GM19238 (cell line): Measurements from ENCODE around the gene MT1E.
"Not testable (repeated sequence)": the region's sequence is repeated elsewhere in the genome, so short reads cannot be mapped to it uniquely, and the experiment has no call there.

Experiments used
- DNase-seq: peaks from one replicate; pipeline ENCODE4 v3.0.0; 2011; ENCODE audit warnings: low spot score; ENCODE audit not compliant: insufficient read length

Gene MT1E

DNA sequence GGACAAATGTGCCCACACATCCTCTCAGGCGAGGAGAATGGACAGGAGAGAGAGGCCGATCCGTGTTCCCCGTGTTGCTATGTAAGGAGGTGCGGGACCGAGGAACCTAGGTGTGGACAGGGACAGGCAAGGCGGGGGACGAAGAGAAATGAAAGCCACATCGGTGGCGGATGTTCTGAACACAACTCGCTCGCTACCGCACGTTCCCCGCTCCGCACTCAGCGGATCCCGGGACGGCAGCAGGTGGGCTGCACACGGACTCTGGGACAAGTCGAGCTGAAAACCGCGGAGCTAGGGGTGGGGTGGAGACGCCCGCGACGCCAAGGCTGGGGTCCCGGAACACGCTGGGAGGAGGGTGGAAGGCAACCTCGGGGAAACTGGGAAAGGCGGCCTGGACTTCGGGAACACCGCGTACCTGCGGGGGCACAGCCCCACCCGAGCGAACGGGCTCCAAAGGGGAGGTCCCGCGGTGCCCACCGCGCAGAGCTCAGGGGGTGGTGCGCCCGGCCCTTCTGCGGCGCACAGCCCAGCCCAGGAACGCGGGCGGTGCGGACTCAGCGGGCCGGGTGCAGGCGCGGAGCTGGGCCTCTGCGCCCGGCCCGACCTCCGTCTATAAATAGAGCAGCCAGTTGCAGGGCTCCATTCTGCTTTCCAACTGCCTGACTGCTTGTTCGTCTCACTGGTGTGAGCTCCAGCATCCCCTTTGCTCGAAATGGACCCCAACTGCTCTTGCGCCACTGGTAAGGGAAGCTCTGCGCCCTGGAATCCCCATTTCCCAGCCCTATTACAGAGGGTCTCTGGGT, at the start of gene MT1E:
Gene MT1E, plus strand, starts transcription at position 642 of the 803 bp plus-strand sequence. Its CDS starts 71 bp downstream, at position 713.
- DNase-seq, result no peak

- peak; percentile 61 for DNase-seq
Measured at GRCh38 chr16:56576585-56577299, 48.8 kb upstream of the MT1E start.

DNA sequence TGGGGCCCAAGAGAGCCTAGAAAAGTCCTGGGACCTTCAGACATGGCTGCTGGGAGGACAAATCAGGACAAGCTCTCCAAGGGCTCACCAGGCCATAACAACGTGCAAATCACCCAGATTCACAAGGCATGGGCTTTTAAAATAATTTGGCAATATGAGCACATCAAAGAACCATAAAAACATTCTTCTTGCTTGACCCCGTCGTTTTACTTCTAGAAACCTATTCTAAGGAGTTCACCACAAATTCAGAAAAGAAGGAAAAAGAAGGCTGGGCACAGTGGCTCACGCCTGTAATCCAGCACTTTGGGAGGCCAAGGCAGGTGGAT, 48.3 kb upstream of the MT1E start:
- DNase-seq, result no peak

DNA sequence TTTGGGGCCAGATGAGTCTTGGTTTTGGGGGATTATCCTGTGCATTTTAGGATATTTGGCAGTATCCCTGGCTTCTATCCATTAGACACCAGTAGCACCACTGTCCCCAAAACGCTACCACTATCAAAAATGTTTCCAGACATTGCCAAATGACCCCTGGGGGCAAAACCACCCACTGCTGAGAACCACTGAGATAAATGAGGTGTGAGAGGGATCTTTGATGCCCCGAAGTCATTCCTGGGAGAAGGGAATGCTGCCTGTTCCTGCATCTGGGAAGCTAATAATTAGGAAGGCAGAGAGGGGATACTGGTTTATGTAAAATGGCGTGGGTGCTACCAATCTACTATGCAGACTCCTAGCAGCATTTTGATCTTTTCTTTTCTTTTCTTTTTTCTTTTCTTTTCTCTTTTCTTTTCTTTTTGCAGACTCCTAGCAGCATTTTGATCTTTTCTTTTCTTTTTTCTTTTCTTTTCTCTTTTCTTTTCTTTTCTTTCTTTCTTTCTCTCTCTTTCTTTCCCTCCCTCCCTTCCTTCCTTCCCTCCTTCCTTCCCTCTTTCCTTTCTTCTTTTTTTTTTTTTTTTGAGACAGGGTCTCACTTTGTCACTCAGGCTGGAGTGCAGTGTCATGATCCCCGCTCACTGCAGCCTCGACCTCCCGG, 45.1 kb upstream of the MT1E start:
- DNase-seq, result no peak

GRCh38 chr16:56582911-56583310, 42.7 kb upstream of the MT1E start:
- DNase-seq, result not testable (repeated sequence)

DNA sequence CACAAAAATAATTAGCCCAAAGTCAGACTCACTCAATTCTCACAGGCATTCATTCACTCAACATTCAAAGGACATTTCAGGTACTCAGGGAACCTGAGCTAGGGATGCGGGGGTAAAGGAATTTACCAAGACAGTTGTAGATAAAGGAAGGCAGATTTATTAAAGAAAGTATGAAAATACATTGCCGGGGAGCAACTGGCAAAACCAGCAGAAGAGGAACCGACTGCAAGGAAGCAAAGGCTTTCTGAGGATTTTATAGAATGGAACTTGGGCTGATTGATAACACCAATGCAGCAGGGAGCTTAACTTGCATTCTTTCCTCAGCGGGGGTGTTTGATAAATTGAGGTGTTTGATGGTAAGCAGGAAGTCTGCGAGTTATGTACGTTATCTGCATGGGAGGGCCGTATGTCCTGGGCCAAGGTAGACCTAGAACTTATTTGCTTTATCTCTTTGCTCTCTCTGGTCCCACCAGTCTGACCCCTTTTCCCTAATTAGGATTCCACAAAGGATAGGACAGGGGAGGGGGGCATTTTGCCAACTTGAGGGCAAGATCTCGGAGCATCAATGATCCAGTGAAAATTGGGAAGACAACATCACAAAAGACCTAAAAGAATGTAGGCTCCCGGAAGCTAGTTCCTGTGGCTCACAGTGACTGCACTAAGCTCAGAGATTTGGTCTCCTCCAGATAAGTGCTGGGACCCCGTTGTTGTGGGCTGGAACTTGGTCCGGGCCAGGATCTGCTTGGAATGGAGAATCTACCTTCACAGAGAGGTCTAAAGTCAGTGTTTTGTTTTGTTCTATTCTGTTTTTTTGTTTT, 42.0 kb upstream of the MT1E start:
- no peak for DNase-seq

- no peak for DNase-seq
Measured at GRCh38 chr16:56584276-56584675, 41.3 kb upstream of the MT1E start.

- no peak for DNase-seq
Measured at GRCh38 chr16:56588781-56589140, 36.8 kb upstream of the MT1E start.

DNA sequence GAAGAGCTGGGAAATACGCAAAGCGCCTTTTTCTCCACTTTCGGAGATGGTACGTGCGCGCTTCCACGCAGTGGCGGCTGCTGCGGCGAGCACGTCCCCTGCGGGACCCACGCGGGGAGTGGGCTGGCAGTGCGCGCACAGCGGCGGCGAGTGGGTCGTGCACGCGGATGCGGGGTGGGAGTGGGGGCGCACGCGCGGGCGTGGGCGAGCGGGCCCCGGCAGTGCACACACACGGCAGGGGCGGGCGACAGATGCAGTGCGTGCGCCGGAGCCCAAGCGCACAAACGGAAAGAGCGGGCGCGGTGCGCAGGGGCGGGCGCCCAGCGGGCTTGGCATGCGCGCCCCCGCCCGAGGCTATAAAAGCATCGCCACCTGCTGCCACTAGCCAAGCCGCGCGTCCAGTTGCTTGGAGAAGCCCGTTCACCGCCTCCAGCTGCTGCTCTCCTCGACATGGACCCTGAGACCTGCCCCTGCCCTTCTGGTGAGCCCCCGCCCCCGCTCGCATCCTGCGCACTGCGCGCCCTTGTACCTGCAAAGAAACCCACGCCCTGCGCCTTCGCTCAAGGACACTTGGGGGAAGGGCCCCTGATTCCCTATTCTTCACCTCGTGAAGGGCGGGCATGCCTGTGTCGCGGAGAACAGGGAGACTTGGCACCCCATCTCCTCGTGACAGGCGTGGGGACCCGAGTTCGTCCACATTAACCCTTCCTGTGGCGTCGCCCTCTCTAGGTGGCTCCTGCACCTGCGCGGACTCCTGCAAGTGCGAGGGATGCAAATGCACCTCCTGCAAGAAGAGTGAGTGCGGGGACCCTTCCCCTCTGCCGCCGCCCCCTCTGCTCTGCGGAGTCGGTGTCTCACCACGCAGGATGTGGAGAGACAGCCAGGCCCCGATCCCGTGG, 36.2 kb upstream of the MT1E start, which contains the start of gene MT3:
Gene MT3, plus strand, starts transcription at position 388 of the 899 bp plus-strand sequence. Its CDS starts 63 bp downstream, at position 451.
- DNase-seq, result no peak

DNA sequence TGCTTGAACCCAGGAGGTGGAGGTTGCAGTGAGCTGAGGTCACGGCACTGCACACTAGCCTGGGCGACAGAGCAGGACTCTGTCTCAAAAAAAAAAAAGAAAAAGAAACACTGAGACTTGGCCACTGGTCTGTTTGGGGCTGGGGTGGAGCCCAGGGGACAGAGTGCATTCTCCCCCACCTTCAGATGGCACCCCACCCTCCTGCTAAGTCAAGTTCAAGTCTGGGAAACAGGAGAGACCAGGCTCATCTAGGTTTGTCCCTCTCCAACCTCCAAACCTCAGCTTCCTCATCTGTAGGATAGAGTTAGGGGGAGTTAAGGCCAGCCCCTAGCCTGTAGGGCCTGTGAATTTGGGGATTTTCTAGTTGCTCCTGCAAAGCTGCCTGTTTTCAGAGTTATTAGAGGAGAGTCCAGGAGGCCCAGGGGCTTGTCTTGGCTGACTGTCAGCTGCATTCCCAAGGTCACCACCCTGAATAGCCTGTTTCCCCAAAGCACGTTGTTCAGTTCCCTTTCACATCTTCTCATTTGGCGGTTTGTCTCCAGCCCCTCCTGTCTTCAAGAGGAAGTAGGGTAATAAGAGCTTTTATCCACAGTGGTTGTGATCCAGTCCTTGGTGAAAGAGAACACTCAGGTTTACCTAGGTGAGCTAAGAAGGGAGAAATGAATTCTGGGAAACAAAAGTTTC, 34.1 kb upstream of the MT1E start:
- no peak for DNase-seq

GRCh38 chr16:56593573-56594291, 31.8 kb upstream of the MT1E start:
- DNase-seq, result no peak

GRCh38 chr16:56594292-56594619, 31.3 kb upstream of the MT1E start:
- DNase-seq, result no peak

GRCh38 chr16:56600398-56600999, 25.1 kb upstream of the MT1E start:
- DNase-seq, result no peak

DNA sequence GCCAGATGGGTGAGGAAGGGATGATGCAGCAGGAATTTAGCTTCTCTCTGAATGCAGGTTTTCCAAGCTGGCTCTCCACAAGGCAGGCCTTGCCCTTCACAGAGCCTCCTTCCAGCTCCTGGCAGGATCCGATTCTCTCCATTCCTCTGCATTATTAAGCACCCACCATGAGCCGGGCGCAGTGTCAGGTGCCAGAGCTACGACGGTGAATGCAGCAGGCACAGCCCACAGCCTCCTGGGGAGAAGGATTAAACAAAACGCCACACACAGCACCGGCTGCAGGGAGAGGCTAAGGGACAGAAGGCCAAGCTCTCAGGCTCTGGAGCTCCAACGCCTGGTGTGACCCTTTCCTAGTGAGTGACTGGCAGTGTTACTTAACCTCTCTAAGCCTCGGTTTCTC, 24.3 kb upstream of the MT1E start:
- no peak for DNase-seq

- no peak for DNase-seq
Measured at GRCh38 chr16:56603589-56603988, 22.0 kb upstream of the MT1E start.

DNA sequence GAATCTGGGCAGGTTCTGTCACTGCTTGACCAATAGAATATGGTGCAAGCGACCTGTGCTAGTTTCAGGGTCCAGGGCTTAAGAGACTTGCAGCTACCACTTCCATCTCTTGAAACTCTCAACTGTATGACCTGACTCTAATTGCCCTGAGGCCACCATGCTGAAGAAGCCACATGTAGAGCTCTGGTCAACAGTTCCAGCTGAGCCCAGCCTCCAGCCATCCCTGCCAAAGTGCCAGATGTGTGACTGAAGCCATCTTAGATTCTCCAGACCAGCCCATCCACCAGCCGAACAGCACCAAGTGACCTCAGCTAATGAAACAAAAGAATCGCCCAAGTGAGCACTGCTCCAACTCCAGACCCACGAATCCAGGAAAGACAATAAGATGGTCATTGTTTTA, 20.6 kb upstream of the MT1E start:
- DNase-seq, result no peak

DNA sequence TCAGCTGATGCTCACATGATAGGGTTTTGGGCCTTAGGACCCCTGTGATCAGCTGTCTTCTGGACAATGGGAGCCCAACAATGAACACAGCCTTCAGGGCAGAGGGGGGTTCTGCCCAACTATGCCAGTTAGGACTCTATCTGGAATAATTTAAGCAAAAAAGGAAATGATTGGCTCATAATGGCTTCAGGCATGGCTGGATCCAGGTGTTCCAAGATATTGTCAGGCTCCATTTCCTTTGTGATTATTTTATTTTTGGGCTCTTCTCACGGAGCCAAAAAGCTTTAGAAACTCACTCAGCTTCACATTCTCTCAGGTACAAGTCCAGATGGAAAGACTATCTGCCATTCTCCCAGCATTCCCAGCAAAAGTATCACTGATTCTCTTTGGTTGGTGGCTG, 20.1 kb upstream of the MT1E start:
- no peak for DNase-seq

DNA sequence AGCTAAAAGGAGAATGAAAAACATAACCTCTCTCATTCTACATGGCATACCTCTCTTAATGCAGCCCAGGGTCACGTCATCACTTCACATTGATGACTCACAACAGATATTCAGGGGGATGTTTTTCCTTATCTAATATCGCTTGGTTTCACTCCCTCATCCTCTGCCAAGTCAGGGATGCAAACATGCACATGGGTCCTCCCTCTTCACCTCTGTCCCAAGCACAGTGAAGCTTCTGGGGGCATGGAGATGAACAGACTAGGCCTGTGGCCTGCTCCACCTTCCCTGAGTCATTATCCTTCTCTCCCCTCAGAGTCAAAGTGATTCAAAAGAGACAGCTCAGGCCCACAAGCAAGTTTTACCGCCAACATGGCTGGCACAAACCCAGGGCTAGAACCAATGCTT, 19.5 kb upstream of the MT1E start:
- DNase-seq, result no peak
